ENCODE data around the gene TUBGCP4. TPM values are rescaled to one million over a fixed set of nuclear protein-coding genes. Genes with fewer than 3 reads are reported as not detected.

The TUBGCP4 gene
- total RNA-seq, 1 donor from 2014 or later = 12.8 TPM

GRCh38 chr15:43434446-43434845 is 63.5 kb downstream of the TUBGCP4 start:
- H3K4me3 ChIP-seq (ENCODE audit: low read depth, low read length) = no peak overlapping the region
- no peak for TF ChIP-seq CTCF (IDR thresholded peaks at IDR 0.05; ENCODE audit: insufficient read depth, low read length, poor library complexity, severe bottlenecking)
- DNase-seq (ENCODE audit: low read depth) = no peak
- peaks cover 2% of the 10 kb centered on the region for H3K36me3 ChIP-seq (ENCODE audit: control insufficient read depth, insufficient read depth, low read length)
- H3K27me3 ChIP-seq (ENCODE audit: control insufficient read depth, insufficient read depth, low read length) = no peaks in the 10 kb centered on the region

GRCh38 chr15:43436395-43436794 is 65.5 kb downstream of the TUBGCP4 start:
- Histone ChIP-seq H3K36me3 (ENCODE audit: control insufficient read depth, insufficient read depth, low read length) (peaks cover 2% of the 10 kb centered on the region), H3K4me3 (ENCODE audit: low read depth, low read length) (no peak overlapping the region), H3K27me3 (ENCODE audit: control insufficient read depth, insufficient read depth, low read length) (no peaks in the 10 kb centered on the region)
- DNase-seq (ENCODE audit: low read depth) = no peak
- no peak for TF ChIP-seq CTCF (IDR thresholded peaks at IDR 0.05; ENCODE audit: insufficient read depth, low read length, poor library complexity, severe bottlenecking)

GRCh38 chr15:43439268-43439667 is 68.4 kb downstream of the TUBGCP4 start:
- Histone ChIP-seq H3K27me3 (ENCODE audit: control insufficient read depth, insufficient read depth, low read length) (no peaks in the 10 kb centered on the region), H3K36me3 (ENCODE audit: control insufficient read depth, insufficient read depth, low read length) (peaks cover 2% of the 10 kb centered on the region), H3K4me3 (ENCODE audit: low read depth, low read length) (no peak overlapping the region)
- TF ChIP-seq CTCF (IDR thresholded peaks at IDR 0.05; ENCODE audit: insufficient read depth, low read length, poor library complexity, severe bottlenecking) = no peak
- DNase-seq (ENCODE audit: low read depth) = no peak

- Histone ChIP-seq H3K4me3 (ENCODE audit: low read depth, low read length) (no peak overlapping the region), H3K27me3 (ENCODE audit: control insufficient read depth, insufficient read depth, low read length) (no peaks in the 10 kb centered on the region), H3K36me3 (ENCODE audit: control insufficient read depth, insufficient read depth, low read length) (peaks cover 2% of the 10 kb centered on the region)
- peak; percentile 32 for TF ChIP-seq CTCF (IDR thresholded peaks at IDR 0.05; ENCODE audit: insufficient read depth, low read length, poor library complexity, severe bottlenecking)
- peak; percentile 93 for DNase-seq (ENCODE audit: low read depth)
Observed at GRCh38 chr15:43440721-43441281, 69.9 kb downstream of the TUBGCP4 start.

GRCh38 chr15:43441316-43441715 is 70.4 kb downstream of the TUBGCP4 start:
- Histone ChIP-seq H3K4me3 (ENCODE audit: low read depth, low read length) (no peak overlapping the region), H3K36me3 (ENCODE audit: control insufficient read depth, insufficient read depth, low read length) (peaks cover 2% of the 10 kb centered on the region), H3K27me3 (ENCODE audit: control insufficient read depth, insufficient read depth, low read length) (no peaks in the 10 kb centered on the region)
- no peak for TF ChIP-seq CTCF (IDR thresholded peaks at IDR 0.05; ENCODE audit: insufficient read depth, low read length, poor library complexity, severe bottlenecking)
- DNase-seq (ENCODE audit: low read depth) = no peak

GRCh38 chr15:43446344-43446743 is 75.4 kb downstream of the TUBGCP4 start:
- Histone ChIP-seq H3K36me3 (ENCODE audit: control insufficient read depth, insufficient read depth, low read length) (no peaks in the 10 kb centered on the region), H3K4me3 (ENCODE audit: low read depth, low read length) (no peak overlapping the region), H3K27me3 (ENCODE audit: control insufficient read depth, insufficient read depth, low read length) (no peaks in the 10 kb centered on the region)
- no peak for DNase-seq (ENCODE audit: low read depth)
- TF ChIP-seq CTCF (IDR thresholded peaks at IDR 0.05; ENCODE audit: insufficient read depth, low read length, poor library complexity, severe bottlenecking) = no peak

Data from kidney epithelial cell (primary cell).